T-helper 2 cell treated with Interferon-gamma antibody and Interleukin-4, amounts not matched to agents 100 ng/mL and 5 ng/mL, for 36 hours (primary cell): ENCODE measurements around the gene HMGXB4. TPM values are rescaled to one million over a fixed set of nuclear protein-coding genes. Genes with fewer than 3 reads are reported as not detected.

Experiments
- total RNA-seq: library from RNA; stranded (reverse); gene quantifications from 2 replicates; pipeline ENCODE4 v1.2.3, GENCODE V29; 2022

Gene HMGXB4
- total RNA-seq, 1 donor from 2014 or later, result 39.8 TPM

Other genes with a start within 250 kb of the HMGXB4 start
- not detected in 2 replicates for gene ISX, start 191.3 kb upstream of the HMGXB4 start, total RNA-seq
- 19.4 and 23.3 TPM in 2 replicates for gene TOM1, start 42.4 kb downstream of the HMGXB4 start, total RNA-seq
- gene HMOX1, start 123.6 kb downstream of the HMGXB4 start, total RNA-seq, result 0.61 and 1.2 TPM in 2 replicates
- gene MCM5, start 142.6 kb downstream of the HMGXB4 start, total RNA-seq, result 273 and 281 TPM in 2 replicates